AG09319 (cell line): ENCODE measurements around the gene SLIT3.

Experiments
- DNase-seq: peaks from one replicate; pipeline ENCODE4 v3.0.0-alpha.2; 2010; ENCODE audit warnings: low read depth; ENCODE audit errors: extremely low read depth
- TF ChIP-seq, protein P1 (sequence below): IDR thresholded peaks from 2 replicates; pipeline ENCODE4 v1.5.1; 2011; ENCODE audit warnings: low read depth, mild to moderate bottlenecking, inconsistent platforms, low read length, moderate library complexity

Gene SLIT3

DNA sequence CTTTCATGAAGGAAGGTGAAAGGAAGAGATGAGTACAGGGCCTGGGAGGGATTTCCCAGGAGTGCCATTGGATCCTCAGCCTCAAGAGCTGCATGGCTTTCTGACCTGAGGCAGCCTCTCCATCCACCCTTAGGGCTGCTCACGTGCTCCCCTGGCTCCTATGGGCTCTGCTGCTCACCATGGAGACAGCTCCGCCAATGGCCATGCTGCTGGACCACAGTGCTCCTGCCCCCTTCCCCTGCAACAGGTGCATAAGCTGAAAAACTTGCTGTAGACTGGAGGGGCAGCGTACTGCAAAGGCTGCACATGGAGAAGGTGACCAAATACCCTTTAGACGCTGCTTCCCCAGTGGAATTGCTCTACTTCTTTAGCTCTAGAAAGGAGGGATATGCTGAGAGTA lies 609.0 kb downstream of the SLIT3 start:
- no peak for DNase-seq
- TF ChIP-seq, protein P1, sequence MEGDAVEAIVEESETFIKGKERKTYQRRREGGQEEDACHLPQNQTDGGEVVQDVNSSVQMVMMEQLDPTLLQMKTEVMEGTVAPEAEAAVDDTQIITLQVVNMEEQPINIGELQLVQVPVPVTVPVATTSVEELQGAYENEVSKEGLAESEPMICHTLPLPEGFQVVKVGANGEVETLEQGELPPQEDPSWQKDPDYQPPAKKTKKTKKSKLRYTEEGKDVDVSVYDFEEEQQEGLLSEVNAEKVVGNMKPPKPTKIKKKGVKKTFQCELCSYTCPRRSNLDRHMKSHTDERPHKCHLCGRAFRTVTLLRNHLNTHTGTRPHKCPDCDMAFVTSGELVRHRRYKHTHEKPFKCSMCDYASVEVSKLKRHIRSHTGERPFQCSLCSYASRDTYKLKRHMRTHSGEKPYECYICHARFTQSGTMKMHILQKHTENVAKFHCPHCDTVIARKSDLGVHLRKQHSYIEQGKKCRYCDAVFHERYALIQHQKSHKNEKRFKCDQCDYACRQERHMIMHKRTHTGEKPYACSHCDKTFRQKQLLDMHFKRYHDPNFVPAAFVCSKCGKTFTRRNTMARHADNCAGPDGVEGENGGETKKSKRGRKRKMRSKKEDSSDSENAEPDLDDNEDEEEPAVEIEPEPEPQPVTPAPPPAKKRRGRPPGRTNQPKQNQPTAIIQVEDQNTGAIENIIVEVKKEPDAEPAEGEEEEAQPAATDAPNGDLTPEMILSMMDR, result no peak

DNA sequence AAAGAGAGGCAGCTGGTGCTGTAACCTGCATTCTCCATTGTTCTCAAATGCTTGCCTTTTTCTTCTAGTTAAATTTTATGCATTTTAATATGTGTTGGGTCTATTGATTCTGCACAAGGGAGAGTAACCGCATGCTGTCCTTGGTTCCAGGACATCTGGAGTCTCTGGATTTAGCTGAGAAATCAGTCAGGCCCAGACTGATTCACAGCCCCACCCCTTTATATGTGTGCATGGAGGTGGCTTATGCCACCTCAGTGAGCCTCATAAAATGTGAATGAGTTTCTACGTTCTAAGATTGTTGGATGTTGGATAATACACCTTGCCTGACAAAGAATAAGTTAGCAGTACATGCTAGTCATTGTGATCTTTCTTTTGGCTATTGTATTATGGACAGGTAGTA lies 611.7 kb downstream of the SLIT3 start:
- TF ChIP-seq, protein P1, result no peak
- DNase-seq, result no peak

- no peak for DNase-seq
- TF ChIP-seq, protein P1, result no peak
Observed at GRCh38 chr5:168686837-168687236, 614.1 kb downstream of the SLIT3 start.

DNA sequence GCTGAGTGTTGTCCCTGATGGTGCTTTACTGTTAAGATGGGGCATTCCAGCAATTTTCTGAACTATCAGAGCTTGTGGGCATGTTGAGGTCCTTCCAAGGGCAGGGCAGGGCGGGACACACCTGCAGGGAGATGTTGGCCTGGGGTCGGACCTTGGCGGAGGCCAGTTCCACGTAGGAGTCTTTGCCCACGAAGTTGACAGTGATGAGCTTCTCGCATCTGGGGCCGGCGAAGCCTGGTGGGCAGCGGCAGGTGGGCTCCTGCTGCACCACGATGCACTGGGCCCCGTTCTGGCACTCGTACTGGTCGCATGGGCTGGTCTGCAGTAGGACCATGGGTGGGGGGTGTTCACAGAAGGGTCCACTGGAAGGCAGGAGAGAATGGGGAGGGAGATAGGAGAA lies 615.4 kb downstream of the SLIT3 start:
- DNase-seq, result no peak
- TF ChIP-seq, protein P1, result no peak

DNA sequence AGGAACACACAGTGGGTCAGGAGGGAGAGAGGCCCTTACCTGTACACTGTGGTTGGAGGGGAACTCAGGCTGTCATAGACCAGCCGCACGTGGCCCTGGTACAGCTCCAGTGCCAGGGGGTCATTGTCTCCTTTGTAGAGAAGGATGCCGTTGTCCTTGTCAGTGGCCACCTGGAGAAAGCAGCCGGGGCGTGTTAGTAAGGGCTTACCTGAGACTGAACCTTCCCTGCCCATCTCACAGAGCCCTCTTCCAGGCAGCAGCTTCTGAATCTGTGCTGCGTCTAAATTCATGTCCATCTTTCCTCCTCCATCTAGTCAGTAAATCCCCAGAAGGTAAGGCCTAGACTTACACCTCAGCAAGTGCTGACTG lies 617.0 kb downstream of the SLIT3 start:
- no peak for DNase-seq
- TF ChIP-seq, protein P1, result no peak

DNA sequence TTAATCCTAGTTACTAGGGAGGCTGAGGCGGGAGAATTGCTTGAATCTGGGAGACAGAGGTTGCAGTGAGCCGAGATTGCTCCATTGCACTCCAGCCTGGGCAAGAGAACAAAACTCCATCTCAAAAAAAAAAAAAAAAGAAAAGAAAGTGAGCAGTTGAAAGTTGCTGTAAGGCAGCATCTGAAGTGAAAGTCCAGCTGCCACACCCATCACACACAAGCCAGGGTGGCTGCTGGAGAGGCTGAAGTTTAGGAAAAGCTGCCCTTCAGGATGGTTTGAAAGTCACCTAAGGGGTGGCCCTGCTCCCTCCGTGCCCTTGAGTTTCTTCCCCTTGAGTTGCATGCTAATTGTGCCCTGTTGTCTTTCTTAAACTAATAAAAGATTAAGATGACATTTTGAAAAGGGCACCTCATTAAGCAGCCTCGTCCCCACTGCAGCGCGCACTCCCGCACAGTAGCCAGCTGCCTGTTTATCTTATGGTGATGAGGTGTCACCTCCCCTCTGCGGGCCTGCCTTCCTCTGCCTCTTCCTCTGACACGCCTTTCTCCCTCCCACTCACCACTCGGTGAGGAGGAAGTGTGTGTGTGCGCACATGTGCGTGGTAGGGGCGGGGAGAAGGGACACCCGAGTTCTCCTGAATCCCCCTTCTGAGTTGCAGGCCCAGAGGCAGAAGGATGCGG lies 617.6 kb downstream of the SLIT3 start:
- TF ChIP-seq, protein P1, result no peak
- no peak for DNase-seq

DNA sequence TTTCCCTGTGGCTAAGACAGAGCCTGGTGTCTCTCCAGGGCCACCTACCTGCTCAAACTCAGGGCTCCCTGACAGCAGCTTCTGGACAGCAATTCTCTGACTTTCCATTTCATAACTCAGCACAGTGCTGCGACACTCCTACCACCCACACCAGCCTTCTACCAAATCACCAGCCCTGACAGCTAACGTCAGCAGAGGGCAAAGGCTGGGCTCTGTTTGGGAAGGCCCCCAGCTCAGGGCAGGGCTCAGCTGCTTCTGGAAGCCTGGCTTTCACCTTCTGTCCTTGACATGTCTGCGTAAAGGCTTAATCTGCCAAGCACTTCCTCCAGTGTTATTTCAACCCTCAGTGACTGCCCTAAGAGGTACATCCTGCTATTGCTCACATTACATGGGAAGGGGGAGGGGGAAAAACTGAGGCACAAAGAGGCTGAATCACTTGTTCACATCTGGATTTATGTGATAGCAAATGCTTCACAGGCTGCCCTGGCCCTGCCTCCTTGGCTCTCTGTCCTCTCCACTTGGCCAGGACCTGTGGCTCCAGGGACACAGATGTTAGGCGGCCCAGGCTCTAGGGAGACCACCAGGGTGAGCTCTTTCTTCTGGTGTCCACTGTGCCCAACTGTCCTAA lies 619.3 kb downstream of the SLIT3 start:
- no peak for DNase-seq
- TF ChIP-seq, protein P1, result peak; percentile 8
